Smooth muscle cell of the pulmonary artery (primary cell): ENCODE measurements around the gene DPP7. TPM values are rescaled to one million over a fixed set of nuclear protein-coding genes. Genes with fewer than 3 reads are reported as not detected.

ENCODE experiments used
- total RNA-seq: library from RNA; depleted of rRNA; stranded (reverse); fragments of >200 nt; gene quantifications from 2 replicates; pipeline ENCODE4 v1.2.3, GENCODE V29; 2014

The DPP7 gene
- 82.9 and 145 TPM in 2 replicates for total RNA-seq

DNA sequence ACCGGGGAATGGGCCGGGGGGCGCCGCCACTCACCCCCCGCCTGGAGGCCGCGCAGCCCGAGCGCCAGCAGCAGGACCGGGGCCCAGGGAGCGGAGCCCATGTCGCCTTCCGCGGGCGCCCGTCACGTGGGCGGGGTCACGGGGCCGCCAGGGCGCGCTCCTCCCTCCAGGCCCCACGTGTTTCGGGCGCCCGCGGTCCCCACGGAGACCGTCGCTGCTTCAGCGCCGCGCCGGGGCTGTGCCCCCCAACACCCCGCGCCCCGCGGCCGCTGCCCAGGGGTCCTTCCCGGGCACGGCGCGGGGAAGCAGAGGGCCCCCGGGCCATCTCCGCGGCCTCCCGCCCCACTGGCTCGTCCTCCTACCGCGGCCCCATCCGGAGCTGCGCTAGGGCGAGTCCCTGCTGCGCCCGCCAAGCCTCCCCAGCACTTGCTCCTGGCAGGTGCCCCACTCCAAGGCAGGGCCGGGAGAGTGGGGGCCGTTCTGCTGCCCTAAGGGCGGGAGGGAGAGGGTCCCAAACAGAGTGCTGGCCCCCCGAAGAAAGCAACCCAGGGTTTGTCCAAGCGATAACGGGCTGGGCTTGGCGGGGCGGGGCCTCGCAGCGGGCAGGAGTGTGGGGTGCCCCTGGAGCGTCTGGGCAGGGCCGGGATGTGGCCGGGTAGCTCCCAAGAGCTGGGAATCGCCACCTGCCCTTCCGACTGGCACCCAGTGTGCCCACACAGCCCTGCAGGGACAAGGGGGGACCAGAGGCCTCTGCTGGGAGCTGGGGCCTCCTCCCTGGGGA, at the start of gene DPP7:
Gene DPP7 (minus strand): TSS at position 121 of the 781 bp plus-strand sequence. CDS start 20 bp downstream, at position 101.

DNA sequence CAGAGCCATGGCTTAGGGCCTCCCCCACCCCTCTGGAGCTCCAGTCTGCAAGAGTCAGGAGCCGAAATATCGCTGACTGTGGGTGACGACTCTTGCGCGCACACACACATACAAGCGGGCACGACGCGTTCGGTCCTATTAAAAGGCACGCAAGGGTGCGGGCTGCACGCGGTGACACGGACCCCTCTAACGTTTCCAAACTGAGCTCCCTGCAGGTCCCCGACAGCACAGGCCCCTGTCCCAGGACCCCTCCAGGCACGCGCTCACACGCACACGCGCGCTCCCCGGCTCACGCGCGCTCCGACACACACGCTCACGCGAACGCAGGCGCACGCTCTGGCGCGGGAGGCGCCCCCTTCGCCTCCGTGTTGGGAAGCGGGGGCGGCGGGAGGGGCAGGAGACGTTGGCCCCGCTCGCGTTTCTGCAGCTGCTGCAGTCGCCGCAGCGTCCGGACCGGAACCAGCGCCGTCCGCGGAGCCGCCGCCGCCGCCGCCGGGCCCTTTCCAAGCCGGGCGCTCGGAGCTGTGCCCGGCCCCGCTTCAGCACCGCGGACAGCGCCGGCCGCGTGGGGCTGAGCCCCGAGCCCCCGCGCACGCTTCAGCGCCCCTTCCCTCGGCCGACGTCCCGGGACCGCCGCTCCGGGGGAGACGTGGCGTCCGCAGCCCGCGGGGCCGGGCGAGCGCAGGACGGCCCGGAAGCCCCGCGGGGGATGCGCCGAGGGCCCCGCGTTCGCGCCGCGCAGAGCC, 24.4 kb upstream of the DPP7 start, which contains the start of gene GRIN1:
Gene GRIN1 (plus strand): TSS at position 433 of the 746 bp plus-strand sequence. CDS start 333 bp downstream, outside the sequence.

DNA sequence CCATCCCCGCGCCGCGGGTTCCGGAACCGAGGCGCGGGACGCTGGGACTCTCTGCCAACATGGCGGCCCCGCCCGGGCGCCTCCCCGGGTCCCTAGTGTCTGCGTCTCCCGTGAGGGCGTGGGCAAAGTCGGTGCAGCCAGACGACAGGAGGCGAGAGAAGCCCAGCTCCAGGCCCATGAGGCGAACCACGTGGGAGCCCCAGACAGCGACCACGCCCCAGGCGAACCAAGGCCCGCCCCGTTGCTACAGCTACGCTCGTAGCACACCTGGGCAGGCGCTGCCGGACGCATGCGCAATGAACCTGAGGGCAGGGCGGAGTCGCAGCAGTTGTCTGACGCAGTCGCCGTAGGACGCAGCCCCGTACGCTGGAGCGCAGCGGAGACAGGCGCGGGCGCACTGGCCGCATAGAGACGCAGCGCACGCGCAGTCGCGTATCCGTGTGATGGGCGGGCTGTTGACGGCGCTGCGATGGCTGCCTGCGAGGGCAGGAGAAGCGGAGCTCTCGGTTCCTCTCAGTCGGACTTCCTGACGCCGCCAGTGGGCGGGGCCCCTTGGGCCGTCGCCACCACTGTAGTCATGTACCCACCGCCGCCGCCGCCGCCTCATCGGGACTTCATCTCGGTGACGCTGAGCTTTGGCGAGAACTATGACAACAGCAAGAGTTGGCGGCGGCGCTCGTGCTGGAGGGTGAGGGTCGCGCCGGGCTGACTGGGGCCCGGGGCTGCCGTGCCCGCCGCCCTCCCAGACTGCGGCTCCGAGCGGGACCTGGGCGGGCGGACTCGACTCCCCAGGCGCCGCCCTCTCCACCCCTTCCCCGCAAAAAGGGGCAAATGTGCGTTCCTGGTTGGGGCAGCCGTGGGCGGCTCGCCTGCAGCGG, 27.8 kb downstream of the DPP7 start, which contains the start of gene MAN1B1:
Gene MAN1B1 (plus strand): TSS at position 455 of the 878 bp plus-strand sequence. CDS start 15 bp downstream, at position 470.

DNA sequence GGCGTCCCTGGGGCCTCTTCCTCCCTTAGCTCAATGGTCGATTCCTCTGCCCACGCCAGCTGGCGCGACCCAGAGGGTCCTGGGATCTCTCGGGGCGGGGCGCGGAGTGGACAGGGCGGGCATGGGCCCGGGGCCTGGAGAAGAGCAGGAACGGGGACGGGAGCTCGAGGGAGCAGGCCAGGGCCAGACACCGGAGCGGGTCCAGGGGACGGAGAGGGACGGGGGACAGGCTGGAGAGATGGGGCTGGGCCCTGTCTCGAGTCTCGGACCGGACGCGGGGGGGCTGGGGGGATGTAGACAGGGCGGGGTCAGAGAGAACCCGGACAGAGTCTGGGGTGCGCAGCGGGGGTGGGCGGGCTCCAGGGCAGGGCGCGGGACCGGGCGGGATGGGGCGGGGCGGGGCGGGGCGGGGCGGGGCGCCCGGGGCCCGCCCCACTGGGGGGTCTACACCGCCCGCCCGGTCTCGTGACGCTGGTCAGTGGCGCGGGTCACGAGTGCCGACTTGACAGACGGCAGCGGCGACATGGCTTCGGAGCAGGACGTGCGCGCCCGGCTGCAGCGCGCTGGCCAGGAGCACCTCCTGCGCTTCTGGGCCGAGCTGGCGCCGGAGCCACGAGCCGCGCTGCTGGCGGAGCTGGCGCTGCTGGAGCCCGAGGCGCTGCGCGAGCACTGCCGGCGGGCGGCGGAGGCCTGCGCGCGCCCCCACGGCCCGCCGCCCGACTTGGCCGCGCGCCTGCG, 37.4 kb downstream of the DPP7 start, which contains the start of gene UAP1L1:
Gene UAP1L1 (plus strand): TSS at position 508 of the 738 bp plus-strand sequence. CDS start 16 bp downstream, at position 524.

DNA sequence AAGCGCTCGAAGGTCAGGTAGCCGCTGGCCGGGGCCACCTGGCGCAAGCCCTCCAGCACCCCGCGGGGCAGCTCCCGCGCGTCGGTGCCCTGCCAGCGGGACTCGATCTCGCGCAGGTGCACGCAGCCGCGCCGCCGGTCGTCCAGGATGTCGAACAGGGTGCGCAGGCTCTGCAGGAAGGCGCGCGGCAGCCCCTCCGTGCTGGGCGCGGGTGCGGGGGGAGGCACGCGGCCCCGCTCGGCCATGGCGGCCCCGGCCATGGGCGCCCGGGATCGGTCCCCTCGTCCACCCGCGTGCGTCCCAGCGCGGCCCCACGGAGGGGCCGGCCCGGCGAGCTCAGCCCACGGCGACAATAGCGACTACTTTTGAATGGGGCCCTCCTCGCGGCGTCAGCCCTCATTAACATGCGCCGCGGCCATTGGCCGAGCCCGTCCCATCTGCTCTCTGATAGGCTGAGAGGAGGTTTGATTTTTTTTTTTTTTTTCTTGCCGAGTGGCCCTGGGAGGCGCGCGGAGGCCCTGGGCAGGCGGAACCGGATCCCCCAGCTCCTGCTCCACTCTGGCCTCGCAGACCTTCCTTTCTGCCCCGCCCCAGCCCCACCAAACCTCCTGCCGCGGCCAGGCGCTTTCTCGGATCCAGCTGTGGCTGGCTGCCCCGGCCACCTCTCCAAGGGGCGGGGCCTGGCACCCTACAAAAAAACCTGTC, 44.2 kb downstream of the DPP7 start, which contains the start of gene SAPCD2:
Gene SAPCD2 (minus strand): TSS at position 357 of the 705 bp plus-strand sequence. CDS start 97 bp downstream, at position 260.

Other genes with a start within 250 kb of the DPP7 start
- 170 and 198 TPM in 2 replicates for gene EDF1, start 248.4 kb downstream of the DPP7 start, total RNA-seq
- 14.4 and 18.5 TPM in 2 replicates for gene TRAF2, start 228.2 kb downstream of the DPP7 start, total RNA-seq
- 164 and 216 TPM in 2 replicates for gene FBXW5, start 170.0 kb downstream of the DPP7 start, total RNA-seq
- gene C8G, start 169.5 kb downstream of the DPP7 start, total RNA-seq: 0.72 and 0.79 TPM in 2 replicates
- 0.20 TPM in 1 of 2 replicates, not detected in the other for gene LCN12, start 162.5 kb downstream of the DPP7 start, total RNA-seq
- 11.1 and 66.1 TPM in 2 replicates for gene PTGDS, start 137.2 kb downstream of the DPP7 start, total RNA-seq
- 0.50 and 1.1 TPM in 2 replicates for gene LCNL1, start 131.7 kb downstream of the DPP7 start, total RNA-seq
- 8.0 and 11.2 TPM in 2 replicates for gene PAXX, start 122.3 kb downstream of the DPP7 start, total RNA-seq
- gene CLIC3, start 118.2 kb downstream of the DPP7 start, total RNA-seq: 2.0 and 2.9 TPM in 2 replicates
- 81.1 and 129 TPM in 2 replicates for gene ABCA2, start 86.5 kb downstream of the DPP7 start, total RNA-seq
- gene FUT7, start 82.6 kb downstream of the DPP7 start, total RNA-seq: not detected in 2 replicates
- 21.6 and 66.1 TPM in 2 replicates for gene NPDC1, start 68.6 kb downstream of the DPP7 start, total RNA-seq
- gene ENTPD2, start 60.7 kb downstream of the DPP7 start, total RNA-seq: not detected in 2 replicates
- 2.7 and 3.7 TPM in 2 replicates for gene SAPCD2, start 44.2 kb downstream of the DPP7 start, total RNA-seq
- 20.3 and 38.3 TPM in 2 replicates for gene UAP1L1, start 37.2 kb downstream of the DPP7 start, total RNA-seq
- gene MAN1B1, start 27.7 kb downstream of the DPP7 start, total RNA-seq: 153 and 203 TPM in 2 replicates
- 0.10 TPM in 1 of 2 replicates, not detected in the other for gene GRIN1, start 24.4 kb upstream of the DPP7 start, total RNA-seq
- gene LRRC26, start 55.3 kb upstream of the DPP7 start, total RNA-seq: not detected in 2 replicates
- not detected in 2 replicates for gene TMEM210, start 57.3 kb upstream of the DPP7 start, total RNA-seq
- gene ANAPC2, start 73.8 kb upstream of the DPP7 start, total RNA-seq: 24.6 and 33.7 TPM in 2 replicates
- gene SSNA1, start 73.9 kb upstream of the DPP7 start, total RNA-seq: 42.6 and 53.3 TPM in 2 replicates
- 6.1 and 9.5 TPM in 2 replicates for gene TPRN, start 86.0 kb upstream of the DPP7 start, total RNA-seq
- gene TMEM203, start 90.9 kb upstream of the DPP7 start, total RNA-seq: 36.8 and 39.2 TPM in 2 replicates
- gene NDOR1, start 91.0 kb upstream of the DPP7 start, total RNA-seq: 4.5 and 6.3 TPM in 2 replicates
- gene RNF208, start 107.5 kb upstream of the DPP7 start, total RNA-seq: 1.2 and 2.8 TPM in 2 replicates
- 0.33 and 0.66 TPM in 2 replicates for gene CYSRT1, start 110.4 kb upstream of the DPP7 start, total RNA-seq
- 0.07 TPM in 1 of 2 replicates, not detected in the other for gene RNF224, start 112.8 kb upstream of the DPP7 start, total RNA-seq
- gene SLC34A3, start 116.2 kb upstream of the DPP7 start, total RNA-seq: not detected in 2 replicates
- gene TUBB4B, start 126.6 kb upstream of the DPP7 start, total RNA-seq: 145 and 163 TPM in 2 replicates
- gene STPG3, start 136.6 kb upstream of the DPP7 start, total RNA-seq: not detected in 2 replicates
- gene NELFB, start 140.6 kb upstream of the DPP7 start, total RNA-seq: 59.5 and 64.4 TPM in 2 replicates
- 19.7 and 47.4 TPM in 2 replicates for gene TOR4A, start 163.0 kb upstream of the DPP7 start, total RNA-seq
- 0.13 and 0.20 TPM in 2 replicates for gene NRARP, start 187.5 kb upstream of the DPP7 start, total RNA-seq